K562 (cell line): ENCODE data around the gene GTF3C4. TPM values are rescaled to one million over a fixed set of nuclear protein-coding genes. Genes with fewer than 3 reads are reported as not detected.

ENCODE experiments used
- ATAC-seq: fragments of 200-7000 bp; cut with Tn5 transposase; 3 replicates; pipeline ENCODE4 v1.9.1; 2020; ENCODE audit warnings: moderate library complexity
- BruUV-seq: library from RNA; stranded (reverse); fragments of 400-500 nt; replicated peaks from 2 replicates; lab custom pipeline; 2021; lab: Mats Ljungman, UMichigan
- CTCF ChIA-PET: fragments of 300-600 bp; formaldehyde crosslinking; extraction: SDS; loops from one replicate; lab custom pipeline; 2021; ENCODE audit warnings: low intra/inter-chr PET ratio; lab: Yijun Ruan, JAX
- POLR2A ChIA-PET: fragments of 300-600, 350-650 bp; sonication (Branson Sonifier 250); formaldehyde crosslinking; extraction: SDS; loops from one replicate; lab custom pipeline; 2021; ENCODE audit warnings: antibody characterized with exemption, inconsistent platforms; lab: Yijun Ruan, JAX
- DNase-seq, 4 experiments: peaks; one replicate each; pipeline versions ENCODE4 v3.0.0 to v3.0.0-alpha.2; 2011 to 2018; ENCODE audit warnings: low spot score in 3 of 4, mixed read lengths in 3 of 4; ENCODE audit errors: extremely low read depth in 1 of 4
- FAIRE-seq: peaks from 2 replicates; lab custom pipeline; 2011; peaks lifted over from hg19 to GRCh38; lab: Jason Lieb, UNC
- H2AFZ ChIP-seq: 2 replicates; pipeline ENCODE4 v1.6.0; 2011; ENCODE audit warnings: low read depth, low read length, control low read depth, inconsistent platforms
- H3K27ac ChIP-seq: fragments of 200-600 bp; 3 replicates; pipeline ENCODE4 v1.8.0; 2011; ENCODE audit warnings: low read depth, mild to moderate bottlenecking, control low read depth, inconsistent platforms, low read length, moderate library complexity, mixed read lengths; ENCODE audit errors: extremely low read depth
- H3K27me3 ChIP-seq, 2 experiments: fragments of 300-600 bp in 1 of 2; 2 replicates in 1 of 2; 3 replicates in 1 of 2; pipeline versions ENCODE4 v1.6.0 to v1.8.0; 2011; ENCODE audit warnings: inconsistent platforms in 2 of 2, low read length in 2 of 2, mild to moderate bottlenecking in 1 of 2, mixed read lengths in 1 of 2, moderate library complexity in 1 of 2; ENCODE audit not compliant: control insufficient read depth in 2 of 2, insufficient read depth in 2 of 2
- H3K36me3 ChIP-seq: fragments of 300-600 bp; 3 replicates; pipeline ENCODE4 v1.8.0; 2011; ENCODE audit warnings: mild to moderate bottlenecking, low read length, inconsistent platforms; ENCODE audit not compliant: control insufficient read depth, insufficient read depth
- H3K4me1 ChIP-seq, 2 experiments: fragments of 200-600 bp in 1 of 2; replicated peaks in 1 of 2; 2 replicates in 1 of 2; 3 replicates in 1 of 2; pipeline versions ENCODE4 v1.5.1 to v1.8.0; 2011; ENCODE audit warnings: inconsistent platforms in 2 of 2, low read length in 2 of 2, mild to moderate bottlenecking in 1 of 2, mixed read lengths in 1 of 2, moderate library complexity in 1 of 2; ENCODE audit not compliant: control insufficient read depth in 2 of 2, insufficient read depth in 2 of 2
- H3K4me2 ChIP-seq: 2 replicates; pipeline ENCODE4 v1.6.1; 2011; ENCODE audit warnings: low read length, control low read depth, inconsistent platforms, mixed read lengths; ENCODE audit not compliant: insufficient read depth
- H3K4me3 ChIP-seq: fragments of 200-600 bp; sonication (generic), shearing (Covaris generic); 2 replicates; pipeline ENCODE4 v1.5.1; 2016; ENCODE audit warnings: control low read depth, inconsistent platforms
- H3K79me2 ChIP-seq: fragments of 200-600 bp; 3 replicates; pipeline ENCODE4 v1.8.0; 2011; ENCODE audit warnings: low read length, inconsistent platforms; ENCODE audit not compliant: control insufficient read depth, insufficient read depth
- H3K9ac ChIP-seq, 2 experiments: 2 replicates each; pipeline versions ENCODE4 v1.6.0 to v1.6.1; 2011; ENCODE audit warnings: low read depth in 2 of 2, low read length in 2 of 2, control low read depth in 1 of 2, inconsistent platforms in 1 of 2, mild to moderate bottlenecking in 1 of 2, mixed read lengths in 1 of 2; ENCODE audit not compliant: insufficient read depth in 1 of 2
- H3K9me1 ChIP-seq: one replicate; pipeline ENCODE4 v1.6.0; 2011; ENCODE audit warnings: inconsistent platforms, mild to moderate bottlenecking, low read length, moderate library complexity; ENCODE audit not compliant: control insufficient read depth, insufficient read depth
- H3K9me3 ChIP-seq: replicated peaks from 2 replicates; pipeline ENCODE4 v1.5.1; 2011; ENCODE audit warnings: low read depth, low read length, inconsistent platforms; ENCODE audit not compliant: control insufficient read depth, insufficient read depth
- H4K20me1 ChIP-seq: replicated peaks from 2 replicates; pipeline ENCODE4 v1.6.1; 2011; ENCODE audit warnings: low read length, inconsistent platforms, mixed read lengths; ENCODE audit not compliant: control insufficient read depth, insufficient read depth
- HBP1 ChIP-seq: fragments of 450-650 bp; formaldehyde crosslinking; IDR thresholded peaks from 2 replicates; pipeline ENCODE4 v1.4.0; 2022; ENCODE audit warnings: missing genetic modification characterization
- HDAC2 ChIP-seq: fragments of 450-650 bp; IDR thresholded peaks from 2 replicates; pipeline ENCODE4 v1.6.1; 2016; ENCODE audit warnings: mild to moderate bottlenecking
- MAFG ChIP-seq: fragments of 450-650 bp; conservative IDR thresholded peaks from 2 replicates; pipeline ENCODE4 v1.6.1; 2016; ENCODE audit warnings: missing genetic modification characterization, missing compliant biosample characterization
- PHTF2 ChIP-seq: fragments of 250-450 bp; sonication (Bioruptor Pico); IDR thresholded peaks from 2 replicates; pipeline ENCODE4 v1.5.0; 2021; ENCODE audit warnings: mild to moderate bottlenecking
- SREBF2 ChIP-seq: sonication (generic); formaldehyde crosslinking; IDR thresholded peaks from 2 replicates; pipeline ENCODE4 v1.4.0; 2020; ENCODE audit warnings: mild to moderate bottlenecking, missing genetic modification reagents
- ZNF77 ChIP-seq: fragments of 250-450 bp; sonication (Bioruptor Pico); IDR thresholded peaks from 2 replicates; pipeline ENCODE4 v1.5.0; 2020
- WGBS: fragments of 100-300 bp; shearing (Covaris generic); methylation state at CpG from one replicate; pipeline ENCODE4 v1.1.6; 2016; ENCODE audit warnings: low coverage, mixed read lengths; ENCODE audit not compliant: insufficient coverage; ENCODE audit errors: missing lambda C conversion rate; 5-methylcytosine and 5-hydroxymethylcytosine counted together
- in situ Hi-C: fragments of 300-500 bp; cut with MboI; formaldehyde crosslinking; loops from 4 replicates; pipeline ENCODE4 v1.15.0; 2018; ENCODE audit warnings: inconsistent platforms, mixed read lengths
- intact Hi-C: fragments of 100-400 bp; cut with micrococcal nuclease; formaldehyde crosslinking; loops from 2 replicates; pipeline ENCODE4 v1.14.2; 2022
- polyA plus RNA-seq, 8 experiments: library from polyadenylated mRNA; depleted of rRNA in 4 of 8; stranded (reverse) in 5 of 8; unstranded in 3 of 8; fragments of >200 nt; fragmentation: Nextera tagmentation in 2 of 8; fragmentation: Illumina TruSeq in 1 of 8; extraction: Ambion mirVana in 2 of 8; extraction: Trizol in 1 of 8; gene quantifications; 2 replicates each; pipeline versions ENCODE4 v1.2.1 to v1.2.3, GENCODE V29; 2011 to 2014; ENCODE audit warnings: inconsistent platforms in 1 of 8, missing spikeins in 1 of 8
- total RNA-seq, 7 experiments: library from RNA; depleted of rRNA in 6 of 7; stranded (reverse); fragments of >200 nt in 6 of 7; fragmentation: Illumina TruSeq in 2 of 7; extraction: Trizol in 2 of 7; gene quantifications; 2 replicates each; pipeline versions ENCODE4 v1.2.1 to v1.2.3, GENCODE V29; 2011 to 2021; ENCODE audit warnings: low replicate concordance in 1 of 7

The GTF3C4 gene
- total and polyA plus RNA-seq, 9 of the 15 experiments (the other 6 are each of a cell fraction or from before 2014, with no cell fraction given), result 3.9 to 20.0 (median 12.2) TPM

GRCh38 chr9:132690696-132691095 lies 20.4 kb downstream of the GTF3C4 start:
- H3K4me2 ChIP-seq, result no peak overlapping the region
- peaks cover 58% of the 10 kb centered on the region for H3K36me3 ChIP-seq
- H3K79me2 ChIP-seq, result peaks cover 8% of the 10 kb centered on the region; the same call in 1 of the 3 replicates
- H3K9me3 ChIP-seq, result no peaks in the 10 kb centered on the region
- no peaks in the 10 kb centered on the region for H4K20me1 ChIP-seq
- DNase-seq (no peak), FAIRE-seq (no peak), ATAC-seq (no peak)
- H3K9me1 ChIP-seq, result no peaks in the 10 kb centered on the region
- H3K4me1 ChIP-seq, result no peaks in the 10 kb centered on the region
- CTCF ChIA-PET, result no interaction called here
- no peak overlapping the region for H2AFZ ChIP-seq
- H3K27ac ChIP-seq, result no peak overlapping the region
- BruUV-seq, result no TSS peak
- no peaks in the 10 kb centered on the region for H3K27me3 ChIP-seq
- POLR2A ChIA-PET, result interaction anchor here (0.6 kb wide), 1 partner anchor 249 kb away, joined by 3 read pairs; no protein-coding TSS in a partner anchor
- intact Hi-C loops, result loop anchor here (10.0 kb wide), 1 partner anchor 104 kb away; no protein-coding TSS in a partner anchor
- TF ChIP-seq HDAC2 (no peak), PHTF2 (CRISPR knock-in tag) (no peak), ZNF77 (CRISPR knock-in tag) (no peak), HBP1 (no peak), MAFG (tag) (no peak), SREBF2 (CRISPR knock-in tag) (no peak)
- TF ChIP-seq, all 486 proteins: peak for 0
- Histone ChIP-seq H3K9ac (no peak overlapping the region), H3K4me3 (no peak overlapping the region)
- in situ Hi-C loops, result no loop called here
- WGBS, result 86% methylated on average over 1 of the region's 1 CpG
